Rectal smooth muscle tissue (tissue), 1 donor: Measurements from ENCODE around the gene ZNF691.
"Not testable (repeated sequence)": the region's sequence is repeated elsewhere in the genome, so short reads cannot be mapped to it uniquely, and the experiment has no call there.

Experiments
- H3K27ac ChIP-seq: one replicate; pipeline ENCODE4 v1.7.0; 2013; ENCODE audit warnings: low read depth, low read length, inconsistent platforms
- H3K27me3 ChIP-seq: one replicate; pipeline ENCODE4 v1.7.0; 2013; ENCODE audit warnings: low read length; ENCODE audit not compliant: control insufficient read depth, insufficient read depth
- H3K36me3 ChIP-seq: one replicate; pipeline ENCODE4 v1.7.0; 2013; ENCODE audit warnings: low read length; ENCODE audit not compliant: control insufficient read depth, insufficient read depth
- H3K4me1 ChIP-seq: one replicate; pipeline ENCODE4 v1.7.0; 2013; ENCODE audit warnings: low read length; ENCODE audit not compliant: control insufficient read depth, insufficient read depth
- H3K4me3 ChIP-seq: one replicate; pipeline ENCODE4 v1.7.0; 2013; ENCODE audit warnings: low read length
- H3K9ac ChIP-seq: one replicate; pipeline ENCODE4 v1.7.0; 2013; ENCODE audit warnings: low read length

The ZNF691 gene

GRCh38 chr1:42851960-42852607, 5.7 kb downstream of the ZNF691 start:
- Histone ChIP-seq H3K27me3 (no peaks in the 10 kb centered on the region), H3K9ac (no peak overlapping the region), H3K4me3 (no peak overlapping the region), H3K27ac (no peak overlapping the region), H3K36me3 (peaks cover 6% of the 10 kb centered on the region), H3K4me1 (peaks cover 5% of the 10 kb centered on the region)

- H3K4me3 ChIP-seq: no peak overlapping the region
- no peak overlapping the region for H3K9ac ChIP-seq
- no peak overlapping the region for H3K27ac ChIP-seq
- peaks cover under 1% of the 10 kb centered on the region for H3K4me1 ChIP-seq
- H3K27me3 ChIP-seq: no peaks in the 10 kb centered on the region
- peaks cover 6% of the 10 kb centered on the region for H3K36me3 ChIP-seq
Measured at GRCh38 chr1:42852608-42852980, 6.2 kb downstream of the ZNF691 start.

- Histone ChIP-seq H3K27ac (no peak overlapping the region), H3K4me1 (no peaks in the 10 kb centered on the region), H3K36me3 (peaks cover 6% of the 10 kb centered on the region), H3K4me3 (no peak overlapping the region), H3K9ac (no peak overlapping the region), H3K27me3 (no peaks in the 10 kb centered on the region)
Measured at GRCh38 chr1:42853116-42853884, 6.9 kb downstream of the ZNF691 start.

GRCh38 chr1:42856554-42856953, 10.1 kb downstream of the ZNF691 start:
- not testable (repeated sequence) for H3K9ac ChIP-seq

GRCh38 chr1:42859366-42859765, 13.0 kb downstream of the ZNF691 start:
- H3K27ac ChIP-seq, H3K4me1 ChIP-seq, H3K9ac ChIP-seq, H3K4me3 ChIP-seq, H3K27me3 ChIP-seq, H3K36me3 ChIP-seq: not testable (repeated sequence)

More at GRCh38 chr1:42856554-42856953, 10.1 kb downstream of the ZNF691 start:
- not testable (repeated sequence) for H3K4me3 ChIP-seq, H3K36me3 ChIP-seq, H3K4me1 ChIP-seq, H3K27ac ChIP-seq, H3K27me3 ChIP-seq

- H3K4me3 ChIP-seq: no peak overlapping the region
- no peaks in the 10 kb centered on the region for H3K4me1 ChIP-seq
- no peaks in the 10 kb centered on the region for H3K36me3 ChIP-seq
- no peak overlapping the region for H3K27ac ChIP-seq
- H3K27me3 ChIP-seq: no peaks in the 10 kb centered on the region
- no peak overlapping the region for H3K9ac ChIP-seq
Measured at GRCh38 chr1:42860339-42861013, 14.1 kb downstream of the ZNF691 start.

GRCh38 chr1:42861014-42861399, 14.6 kb downstream of the ZNF691 start:
- Histone ChIP-seq H3K4me3 (no peak overlapping the region), H3K4me1 (no peaks in the 10 kb centered on the region), H3K27me3 (no peaks in the 10 kb centered on the region), H3K27ac (no peak overlapping the region), H3K36me3 (no peaks in the 10 kb centered on the region), H3K9ac (no peak overlapping the region)

- H3K27me3 ChIP-seq: no peaks in the 10 kb centered on the region
- no peaks in the 10 kb centered on the region for H3K4me1 ChIP-seq
- no peak overlapping the region for H3K27ac ChIP-seq
- no peaks in the 10 kb centered on the region for H3K36me3 ChIP-seq
- no peak overlapping the region for H3K9ac ChIP-seq
- no peak overlapping the region for H3K4me3 ChIP-seq
Measured at GRCh38 chr1:42866549-42866948, 20.1 kb downstream of the ZNF691 start.

GRCh38 chr1:42868466-42868865, 22.1 kb downstream of the ZNF691 start:
- not testable (repeated sequence) for H3K4me3 ChIP-seq, H3K27ac ChIP-seq, H3K36me3 ChIP-seq, H3K27me3 ChIP-seq, H3K9ac ChIP-seq, H3K4me1 ChIP-seq

- H3K36me3 ChIP-seq, H3K4me3 ChIP-seq, H3K27me3 ChIP-seq: not testable (repeated sequence)
Measured at GRCh38 chr1:42869254-42869653, 22.8 kb downstream of the ZNF691 start.

GRCh38 chr1:42869751-42870150, 23.3 kb downstream of the ZNF691 start:
- H3K4me3 ChIP-seq, H3K27ac ChIP-seq, H3K4me1 ChIP-seq, H3K36me3 ChIP-seq, H3K27me3 ChIP-seq, H3K9ac ChIP-seq: not testable (repeated sequence)

More at GRCh38 chr1:42869254-42869653, 22.8 kb downstream of the ZNF691 start:
- not testable (repeated sequence) for H3K4me1 ChIP-seq, H3K27ac ChIP-seq, H3K9ac ChIP-seq

- H3K4me3 ChIP-seq, H3K27me3 ChIP-seq, H3K9ac ChIP-seq, H3K4me1 ChIP-seq, H3K27ac ChIP-seq, H3K36me3 ChIP-seq: not testable (repeated sequence)
Measured at GRCh38 chr1:42873108-42873507, 26.7 kb downstream of the ZNF691 start.
